ENCODE data around the gene IFNGR2.
"Not testable (repeated sequence)": the region's sequence is repeated elsewhere in the genome, so short reads cannot be mapped to it uniquely, and the experiment has no call there.

IFNGR2 gene, protein sequence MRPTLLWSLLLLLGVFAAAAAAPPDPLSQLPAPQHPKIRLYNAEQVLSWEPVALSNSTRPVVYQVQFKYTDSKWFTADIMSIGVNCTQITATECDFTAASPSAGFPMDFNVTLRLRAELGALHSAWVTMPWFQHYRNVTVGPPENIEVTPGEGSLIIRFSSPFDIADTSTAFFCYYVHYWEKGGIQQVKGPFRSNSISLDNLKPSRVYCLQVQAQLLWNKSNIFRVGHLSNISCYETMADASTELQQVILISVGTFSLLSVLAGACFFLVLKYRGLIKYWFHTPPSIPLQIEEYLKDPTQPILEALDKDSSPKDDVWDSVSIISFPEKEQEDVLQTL

DNA sequence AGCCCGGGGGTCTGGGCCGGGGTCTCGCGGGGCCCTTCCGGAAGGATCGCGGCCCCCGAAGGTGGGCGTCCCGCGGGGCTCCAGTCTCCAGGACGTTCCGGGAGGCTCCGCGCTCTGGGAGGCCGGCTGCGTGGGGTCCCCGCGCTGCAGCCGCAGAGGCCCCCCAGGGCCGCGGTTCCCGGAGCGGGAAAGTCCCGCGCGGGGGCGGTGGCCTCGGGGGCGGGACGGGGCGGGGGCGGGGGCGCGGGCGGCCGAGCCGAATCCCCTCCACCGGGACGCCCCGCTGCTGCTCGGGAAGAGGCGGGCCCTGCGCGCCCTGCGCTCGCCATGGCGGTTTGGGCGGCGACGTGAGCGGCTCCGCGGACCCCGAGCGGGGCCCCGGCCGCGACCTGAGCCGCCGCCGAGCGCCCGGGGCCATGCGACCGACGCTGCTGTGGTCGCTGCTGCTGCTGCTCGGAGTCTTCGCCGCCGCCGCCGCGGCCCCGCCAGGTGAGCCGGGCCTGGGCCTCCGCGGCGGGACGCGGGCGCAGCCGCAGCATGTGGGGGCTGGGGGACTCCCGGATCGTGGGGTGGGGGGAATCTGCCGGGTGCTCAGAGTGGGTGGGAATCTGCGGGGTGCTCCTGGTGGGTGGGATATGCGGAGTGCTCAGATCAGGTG lies at the start of gene IFNGR2:
TSS of gene IFNGR2 (plus strand) at position 286 of the 658 bp plus-strand sequence. CDS start at position 417, 131 bp downstream.
- peak; percentile 63 to 70 for DNase-seq
- no peak for TF ChIP-seq GATA1 (IDR thresholded peaks at IDR 0.05; ENCODE audit: low read depth, low read length)
- no peak for TF ChIP-seq POLR2A (IDR thresholded peaks at IDR 0.05; ENCODE audit: low read length)

DNA sequence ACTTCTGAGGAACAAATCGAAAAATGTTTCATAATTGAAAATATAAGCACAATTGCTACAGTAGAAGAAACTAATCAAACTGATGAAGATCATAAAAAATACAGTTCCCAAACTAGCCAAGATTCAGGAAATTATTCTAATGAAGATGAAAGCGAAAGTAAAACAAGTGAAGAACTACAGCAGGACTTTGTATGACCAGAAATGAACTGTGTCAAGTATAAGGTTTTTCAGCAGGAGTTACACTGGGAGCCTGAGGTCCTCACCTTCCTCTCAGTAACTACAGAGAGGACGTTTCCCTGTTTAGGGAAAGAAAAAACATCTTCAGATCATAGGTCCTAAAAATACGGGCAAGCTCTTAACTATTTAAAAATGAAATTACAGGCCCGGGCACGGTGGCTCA lies 47.9 kb upstream of the IFNGR2 start:
- no peak for TF ChIP-seq POLR2A (IDR thresholded peaks at IDR 0.05; ENCODE audit: low read length)
- TF ChIP-seq GATA1 (IDR thresholded peaks at IDR 0.05; ENCODE audit: low read depth, low read length), result no peak
- no peak for DNase-seq

DNA sequence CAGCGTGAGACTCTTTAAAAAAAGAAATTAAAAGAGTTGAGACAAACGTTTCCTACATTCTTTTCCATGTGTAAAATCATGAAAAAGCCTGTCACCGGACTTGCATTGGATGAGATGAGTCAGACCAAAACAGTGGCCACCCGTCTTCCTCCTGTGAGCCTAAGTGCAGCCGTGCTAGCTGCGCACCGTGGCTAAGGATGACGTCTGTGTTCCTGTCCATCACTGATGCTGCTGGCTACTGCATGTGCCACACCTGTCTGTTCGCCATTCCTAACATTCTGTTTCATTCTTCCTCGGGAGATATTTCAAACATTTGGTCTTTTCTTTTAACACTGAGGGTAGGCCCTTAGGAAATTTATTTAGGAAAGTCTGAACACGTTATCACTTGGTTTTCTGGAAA lies 47.2 kb upstream of the IFNGR2 start:
- no peak for DNase-seq
- no peak for TF ChIP-seq GATA1 (IDR thresholded peaks at IDR 0.05; ENCODE audit: low read depth, low read length)
- TF ChIP-seq POLR2A (IDR thresholded peaks at IDR 0.05; ENCODE audit: low read length), result no peak

DNA sequence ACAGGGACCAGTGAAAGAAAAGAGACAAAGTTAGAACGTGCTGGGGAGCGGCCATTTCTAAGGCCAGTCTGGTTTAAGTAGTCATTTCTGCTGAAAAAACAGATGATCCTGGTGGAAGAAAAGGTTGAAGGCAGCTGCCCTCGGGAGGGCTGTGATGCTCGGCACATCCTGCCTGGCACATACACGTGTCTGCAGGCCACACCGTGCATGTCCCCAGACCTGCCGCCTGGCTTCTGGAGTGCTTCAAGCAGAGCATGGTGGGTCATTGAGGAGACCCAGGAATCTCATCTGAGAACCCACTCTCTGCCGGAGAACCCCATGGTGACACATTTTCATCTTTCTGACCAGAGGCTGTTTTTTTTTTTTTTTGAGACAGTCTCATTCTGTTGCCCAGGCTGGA lies 46.0 kb upstream of the IFNGR2 start:
- DNase-seq, result no peak
- TF ChIP-seq GATA1 (IDR thresholded peaks at IDR 0.05; ENCODE audit: low read depth, low read length) (no peak), POLR2A (IDR thresholded peaks at IDR 0.05; ENCODE audit: low read length) (no peak)

DNA sequence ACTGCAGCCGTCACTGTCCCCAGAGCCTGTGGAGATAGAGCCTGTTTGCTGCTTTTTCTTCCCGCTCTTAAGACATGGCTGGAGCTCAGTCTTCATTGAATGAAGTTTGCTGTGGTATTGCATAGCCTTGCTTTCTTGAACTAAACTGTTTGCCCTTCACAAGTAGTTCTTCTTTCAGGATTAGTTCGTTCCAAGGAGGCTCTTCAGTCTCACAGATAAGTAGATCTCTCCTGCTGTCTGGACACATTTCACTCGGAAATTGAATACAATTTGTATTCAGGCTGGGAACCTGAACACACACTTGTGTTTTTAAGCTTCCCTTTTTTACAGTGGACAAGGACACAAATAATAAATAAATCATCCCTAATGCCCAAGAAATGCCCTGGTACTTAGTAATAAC lies 43.8 kb upstream of the IFNGR2 start:
- TF ChIP-seq GATA1 (IDR thresholded peaks at IDR 0.05; ENCODE audit: low read depth, low read length), result no peak
- no peak for TF ChIP-seq POLR2A (IDR thresholded peaks at IDR 0.05; ENCODE audit: low read length)
- no peak for DNase-seq

DNA sequence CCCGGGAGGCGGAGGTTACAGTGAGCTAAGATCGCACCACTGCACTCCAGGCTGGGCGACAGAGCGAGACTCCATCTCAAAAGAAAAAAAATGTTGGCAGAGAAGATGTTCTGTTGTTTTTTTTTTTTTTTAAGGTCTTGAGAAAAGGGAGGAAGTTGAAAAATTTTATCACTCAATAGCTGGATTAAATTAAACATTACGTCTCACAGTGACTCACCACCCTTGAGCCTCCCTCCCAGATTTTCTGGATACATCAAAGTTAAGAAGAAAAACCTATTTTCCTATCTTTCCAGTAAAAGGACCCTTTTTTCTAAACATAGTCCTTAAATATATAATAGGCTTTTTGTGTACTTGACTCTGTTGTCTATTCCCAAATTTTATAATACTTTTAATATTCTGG lies 42.9 kb upstream of the IFNGR2 start:
- DNase-seq, result no peak
- TF ChIP-seq POLR2A (IDR thresholded peaks at IDR 0.05; ENCODE audit: low read length) (no peak), GATA1 (IDR thresholded peaks at IDR 0.05; ENCODE audit: low read depth, low read length) (no peak)

DNA sequence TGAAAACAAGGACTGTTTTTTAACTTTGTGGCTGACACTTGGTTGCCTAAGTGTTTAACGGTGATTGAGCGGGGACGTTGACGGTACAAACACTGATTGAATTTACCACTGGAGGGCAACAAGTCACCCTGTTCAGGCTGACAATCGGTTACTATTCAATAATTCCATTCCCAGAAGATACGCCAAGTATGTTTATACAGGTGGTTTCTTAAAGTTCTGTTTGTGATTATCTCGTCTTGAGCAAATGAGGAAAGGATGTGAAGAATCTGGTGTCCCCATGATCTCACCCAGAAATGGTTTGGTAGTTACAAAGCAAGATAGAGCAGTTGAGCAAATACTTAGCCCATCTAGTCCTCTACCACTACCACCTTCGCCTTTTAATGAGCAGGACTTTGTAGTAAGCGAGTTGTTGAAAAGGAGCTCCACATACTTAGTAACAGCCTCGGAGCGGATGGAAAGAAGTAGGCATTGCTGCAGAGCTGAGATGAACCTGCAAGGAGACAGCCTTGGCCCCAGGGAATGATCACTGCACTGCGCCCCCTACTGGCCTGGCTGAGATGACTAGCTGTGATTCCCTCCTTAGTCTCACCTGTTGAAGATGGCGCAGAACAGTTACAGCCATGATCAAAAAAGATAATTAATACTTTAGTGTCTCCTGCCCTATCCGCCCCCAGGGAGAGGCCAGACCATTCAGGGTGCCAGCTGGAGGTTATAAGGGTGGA lies 42.2 kb upstream of the IFNGR2 start:
- DNase-seq, result peak; percentile 67 to 83
- TF ChIP-seq POLR2A (IDR thresholded peaks at IDR 0.05; ENCODE audit: low read length) (no peak), GATA1 (IDR thresholded peaks at IDR 0.05; ENCODE audit: low read depth, low read length) (no peak)

DNA sequence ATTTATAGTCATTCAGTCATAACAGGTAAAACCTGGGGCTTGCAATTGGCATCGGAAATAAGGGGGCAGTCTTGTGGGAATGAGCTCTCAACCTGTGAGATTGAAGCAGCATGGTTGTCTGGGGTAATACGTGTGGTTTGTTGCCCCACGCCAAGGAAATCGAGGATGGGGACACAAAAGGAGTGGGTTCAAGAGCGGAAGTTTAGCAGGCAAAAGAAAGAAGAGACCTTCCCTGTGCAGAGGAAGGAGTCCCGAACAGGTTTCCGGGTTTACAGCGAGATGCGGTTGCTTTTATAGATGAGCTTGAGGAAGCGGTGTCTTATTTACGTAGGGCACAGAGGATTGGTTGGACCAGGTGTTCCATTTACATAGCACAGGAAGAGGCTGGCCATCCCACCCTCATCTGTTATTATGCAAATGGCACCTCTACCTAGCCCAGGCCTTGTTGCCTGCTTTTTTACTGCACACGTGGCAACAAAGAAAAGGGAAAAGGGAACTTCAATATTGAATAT lies 41.1 kb upstream of the IFNGR2 start:
- TF ChIP-seq POLR2A (IDR thresholded peaks at IDR 0.05; ENCODE audit: low read length), result peak; percentile 58
- no peak for TF ChIP-seq GATA1 (IDR thresholded peaks at IDR 0.05; ENCODE audit: low read depth, low read length)
- DNase-seq, result no peak

DNA sequence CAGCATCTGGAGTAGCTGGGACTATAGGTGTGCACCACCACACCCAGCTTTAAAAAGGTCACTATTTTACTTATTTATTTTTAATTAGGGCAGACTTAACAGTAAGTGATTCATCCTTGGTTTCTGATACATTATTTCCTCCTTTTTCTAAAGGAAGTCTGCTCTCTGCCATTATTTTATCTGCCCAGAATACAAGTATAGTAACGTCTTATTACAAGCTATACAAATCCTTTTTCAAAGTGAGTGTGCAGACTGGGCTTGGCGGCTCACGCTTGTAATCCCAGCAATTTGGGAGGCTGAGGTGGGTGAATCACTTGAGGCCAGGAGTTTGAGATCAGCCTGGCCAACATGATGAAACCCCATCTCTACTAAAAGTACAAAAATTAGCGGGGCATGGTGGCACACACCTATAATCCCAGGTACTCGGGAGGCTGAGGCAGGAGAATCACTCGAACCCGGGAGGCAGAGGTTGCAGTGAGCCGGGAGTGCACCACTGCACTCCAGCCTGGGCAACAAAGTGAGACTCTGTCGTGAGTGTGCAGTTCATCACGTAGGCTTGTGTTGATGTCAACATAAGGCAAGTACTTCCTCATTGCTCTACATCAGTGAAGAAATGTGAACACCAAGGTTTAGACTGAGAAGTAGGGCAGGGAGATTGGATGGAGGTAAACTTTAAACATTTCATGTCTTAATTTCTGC lies 39.2 kb upstream of the IFNGR2 start:
- DNase-seq, result not testable (repeated sequence)

DNA sequence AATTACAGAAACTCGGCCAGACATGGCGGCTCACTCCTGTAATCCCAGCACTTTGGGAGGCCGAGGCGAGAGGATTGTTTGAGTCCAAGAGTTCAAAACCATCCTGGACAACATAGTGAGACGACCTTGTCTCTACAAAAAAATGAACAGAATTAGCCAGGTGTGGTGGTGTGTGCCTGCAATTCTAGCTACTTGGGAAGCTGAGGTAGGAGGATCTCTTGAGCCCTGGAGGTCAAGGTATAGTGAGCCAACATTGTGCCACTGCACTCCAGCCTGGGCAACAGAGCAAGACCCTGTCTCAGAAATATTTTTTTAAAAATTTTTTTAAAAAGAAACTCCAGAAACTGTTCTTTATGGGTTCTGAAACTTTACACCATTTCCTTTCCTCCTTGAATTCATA lies 38.4 kb upstream of the IFNGR2 start:
- DNase-seq, result no peak
- no peak for TF ChIP-seq POLR2A (IDR thresholded peaks at IDR 0.05; ENCODE audit: low read length)
- no peak for TF ChIP-seq GATA1 (IDR thresholded peaks at IDR 0.05; ENCODE audit: low read depth, low read length)

DNA sequence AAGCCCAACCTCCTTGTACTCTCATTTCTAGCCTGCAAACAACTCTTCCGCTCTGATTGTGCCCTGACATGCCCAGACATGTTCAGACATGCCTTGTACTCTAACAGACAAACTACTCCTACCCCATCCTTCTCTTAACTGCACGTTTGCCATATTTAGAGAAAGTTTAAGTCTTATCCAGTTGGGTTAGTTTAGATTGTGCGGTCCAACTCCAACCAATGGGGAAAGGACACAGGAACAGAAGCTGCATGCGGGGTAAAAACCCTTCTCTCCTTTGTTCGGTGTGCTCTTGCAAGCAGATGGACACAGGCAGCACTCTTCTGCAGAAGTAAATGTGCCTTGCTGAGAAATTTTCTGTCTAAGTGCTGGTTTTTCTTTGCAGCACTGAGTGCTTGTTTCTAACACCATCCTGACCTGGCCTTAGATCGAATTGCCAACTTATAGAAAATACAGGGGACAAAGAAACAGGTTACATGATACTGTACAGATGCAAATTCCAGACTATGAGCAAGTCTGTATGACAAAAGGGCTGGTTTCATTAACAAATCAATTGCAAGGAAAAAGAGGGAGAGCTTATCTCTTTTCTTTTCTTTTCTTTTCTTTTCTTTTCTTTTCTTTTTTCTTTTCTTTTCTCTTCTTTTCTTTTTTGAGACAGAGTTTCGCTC lies 35.8 kb upstream of the IFNGR2 start:
- TF ChIP-seq GATA1 (IDR thresholded peaks at IDR 0.05; ENCODE audit: low read depth, low read length) (no peak), POLR2A (IDR thresholded peaks at IDR 0.05; ENCODE audit: low read length) (no peak)
- peak in 1 of 2 experiments; percentile 15 for DNase-seq

DNA sequence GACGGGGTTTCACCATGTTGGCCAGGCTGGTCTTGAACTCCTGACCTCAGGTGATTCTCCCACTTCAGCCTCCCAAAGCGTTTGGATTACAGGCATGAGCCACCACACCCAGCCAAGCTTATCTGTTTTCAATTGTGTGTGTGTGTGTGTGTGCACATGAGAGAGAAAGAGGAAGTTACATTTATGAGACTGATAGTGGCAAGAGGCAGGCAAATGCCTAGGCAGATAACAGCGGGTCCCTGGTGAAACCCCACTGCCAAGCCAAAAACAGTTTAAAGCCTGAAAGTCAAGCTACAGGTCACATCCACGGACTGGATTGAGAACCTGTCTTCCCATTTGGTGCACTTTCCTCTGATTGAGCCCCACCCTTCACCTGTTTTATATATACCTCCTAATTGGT lies 35.1 kb upstream of the IFNGR2 start:
- peak; percentile 21 to 78 for DNase-seq
- TF ChIP-seq POLR2A (IDR thresholded peaks at IDR 0.05; ENCODE audit: low read length), result no peak
- no peak for TF ChIP-seq GATA1 (IDR thresholded peaks at IDR 0.05; ENCODE audit: low read depth, low read length)

DNA sequence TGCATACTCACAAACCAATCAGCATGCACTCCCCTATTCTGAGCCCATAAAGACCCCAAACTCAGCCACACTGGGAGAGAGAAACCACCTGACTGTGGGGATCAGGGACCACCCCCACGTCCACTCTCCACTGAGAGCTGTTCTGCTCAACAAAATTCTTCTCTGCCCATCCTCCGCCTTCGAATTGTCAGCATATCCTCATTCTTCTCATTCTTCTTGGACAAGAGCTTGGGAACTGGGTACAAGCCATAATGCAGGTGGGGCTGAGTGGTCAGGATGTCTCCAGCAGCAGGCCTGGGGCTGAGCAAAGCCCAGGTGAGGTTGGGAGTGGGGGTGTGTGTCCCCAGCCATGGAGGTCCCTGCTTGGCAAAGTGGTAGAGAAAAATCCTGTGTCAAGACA lies 34.6 kb upstream of the IFNGR2 start:
- no peak for DNase-seq
- TF ChIP-seq POLR2A (IDR thresholded peaks at IDR 0.05; ENCODE audit: low read length) (no peak), GATA1 (IDR thresholded peaks at IDR 0.05; ENCODE audit: low read depth, low read length) (no peak)
